Fibroblast of lung (primary cell): ENCODE measurements around the gene INO80E. TPM values are rescaled to one million over a fixed set of nuclear protein-coding genes. Genes with fewer than 3 reads are reported as not detected.
A peak's percentile ranks its signal among the peaks of the same experiment; 100 is the strongest.

ENCODE experiments used
- DNase-seq, 2 donors: peaks; one replicate each; pipeline versions ENCODE4 v3.0.0 to v3.0.0-alpha.2; 2010; ENCODE audit warnings: low read depth in 2 of 2
- H2AFZ ChIP-seq: 2 replicates; pipeline ENCODE4 v1.5.1; 2012; ENCODE audit warnings: low read length, control low read depth, inconsistent platforms
- H3K27ac ChIP-seq: 2 replicates; pipeline ENCODE4 v1.5.1; 2011; ENCODE audit warnings: low read length, control low read depth; ENCODE audit not compliant: insufficient read depth
- H3K27me3 ChIP-seq: 2 replicates; pipeline ENCODE4 v1.5.1; 2011; ENCODE audit warnings: mild to moderate bottlenecking, low read length; ENCODE audit not compliant: control insufficient read depth, insufficient read depth
- H3K36me3 ChIP-seq: 2 replicates; pipeline ENCODE4 v1.5.1; 2011; ENCODE audit warnings: low read length; ENCODE audit not compliant: control insufficient read depth, insufficient read depth
- H3K4me1 ChIP-seq: 2 replicates; pipeline ENCODE4 v1.5.1; 2011; ENCODE audit warnings: low read length; ENCODE audit not compliant: control insufficient read depth, insufficient read depth; ENCODE audit errors: extremely low read depth
- H3K4me2 ChIP-seq: 2 replicates; pipeline ENCODE4 v1.5.1; 2011; ENCODE audit warnings: low read length, control low read depth; ENCODE audit not compliant: insufficient read depth; ENCODE audit errors: extremely low read depth
- H3K4me3 ChIP-seq, 4 experiments: fragments of 200-600 bp in 1 of 4; sonication (generic) in 1 of 4; replicated peaks in 1 of 4; 2 replicates each; pipeline ENCODE4 v1.5.1; 2011 to 2016; ENCODE audit warnings: low read length in 4 of 4, low read depth in 3 of 4, mild to moderate bottlenecking in 3 of 4, control low read depth in 2 of 4, inconsistent platforms in 1 of 4, mixed read lengths in 1 of 4; ENCODE audit not compliant: insufficient read depth in 1 of 4; ENCODE audit errors: control extremely low read depth in 1 of 4
- H3K79me2 ChIP-seq: 2 replicates; pipeline ENCODE4 v1.5.1; 2012; ENCODE audit warnings: mild to moderate bottlenecking, low read length, inconsistent platforms; ENCODE audit not compliant: control insufficient read depth, insufficient read depth
- H3K9ac ChIP-seq: 2 replicates; pipeline ENCODE4 v1.5.1; 2011; ENCODE audit warnings: mild to moderate bottlenecking, low read length, control low read depth; ENCODE audit not compliant: insufficient read depth
- H3K9me3 ChIP-seq: 2 replicates; pipeline ENCODE4 v1.5.1; 2012; ENCODE audit warnings: low read depth, low read length; ENCODE audit not compliant: control insufficient read depth, insufficient read depth
- H4K20me1 ChIP-seq: 2 replicates; pipeline ENCODE4 v1.5.1; 2011; ENCODE audit warnings: low read length; ENCODE audit not compliant: control insufficient read depth, insufficient read depth; ENCODE audit errors: extremely low read depth
- EZH2 ChIP-seq: IDR thresholded peaks from 2 replicates; pipeline ENCODE4 v1.5.1; 2012; ENCODE audit warnings: low read length, control low read depth, mild to moderate bottlenecking; ENCODE audit errors: missing control alignments
- polyA plus RNA-seq, 2 donors: library from polyadenylated mRNA; depleted of rRNA in 1 of 2; stranded (reverse) in 1 of 2; unstranded in 1 of 2; fragments of >200 nt; gene quantifications; 2 replicates each; pipeline ENCODE4 v1.2.1, GENCODE V29; 2011 to 2012; ENCODE audit warnings: missing spikeins in 1 of 2
- total RNA-seq: library from RNA; depleted of rRNA; stranded (reverse); fragments of >200 nt; gene quantifications from 2 replicates; pipeline ENCODE4 v1.2.1, GENCODE V29; 2014
- TF ChIP-seq, protein P1 (sequence below), 2 donors: IDR thresholded peaks in 1 of 2; conservative IDR thresholded peaks in 1 of 2; 1 replicate in 1 of 2; 2 replicates in 1 of 2; pipeline ENCODE4 v1.5.1; 2011 to 2012; ENCODE audit warnings: low read length in 2 of 2, control low read depth in 1 of 2, inconsistent platforms in 1 of 2, low read depth in 1 of 2, mild to moderate bottlenecking in 1 of 2

Gene INO80E
- total and polyA plus RNA-seq, 2 donors (not counting 1 experiment from before 2014, with no cell fraction given) = 16.3 to 21.9 TPM

DNA sequence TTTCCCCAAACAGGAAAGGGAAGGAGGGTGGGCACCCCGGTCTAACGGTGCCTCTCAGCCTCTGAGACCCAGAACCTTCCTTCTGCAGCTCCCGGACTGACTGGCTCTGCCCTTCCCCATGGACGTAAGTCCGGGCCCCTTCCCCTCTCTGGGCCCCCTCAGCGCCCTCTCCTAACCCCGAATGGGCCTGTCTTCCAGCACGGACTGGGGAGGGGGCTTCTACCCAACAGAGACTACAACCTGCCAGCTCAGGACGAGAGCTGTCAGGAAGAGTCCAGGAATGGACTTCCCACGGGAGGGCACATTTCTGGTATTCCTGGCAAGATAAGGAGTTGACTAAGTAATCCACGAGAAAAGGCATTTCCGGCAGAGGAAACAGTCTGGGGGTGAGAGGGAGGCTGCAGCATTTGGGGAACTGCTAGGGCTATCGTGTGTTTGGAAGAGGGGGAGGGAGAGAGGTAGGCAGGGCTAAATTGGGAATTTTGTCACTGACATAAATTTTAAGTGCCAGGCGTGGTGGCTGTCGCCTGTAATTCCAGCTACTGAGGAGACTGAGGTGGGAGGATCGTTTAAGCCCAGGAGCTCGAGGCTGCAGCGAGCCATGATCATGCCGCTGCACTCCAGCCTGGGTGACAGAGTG lies 57.5 kb downstream of the INO80E start:
- peaks cover 3% of the 10 kb centered on the region for H3K79me2 ChIP-seq
- H3K4me1 ChIP-seq = peaks cover 5% of the 10 kb centered on the region
- peak in 1 of 2 donors; percentile 62 for DNase-seq
- peak overlapping the region; percentile 60 for H2AFZ ChIP-seq
- peaks cover 2% of the 10 kb centered on the region for H3K36me3 ChIP-seq
- H3K27ac ChIP-seq = peak overlapping the region; percentile 64
- peak overlapping the region; percentile 80 for H3K4me2 ChIP-seq
- H3K9me3 ChIP-seq = no peaks in the 10 kb centered on the region
- TF ChIP-seq, protein P1, sequence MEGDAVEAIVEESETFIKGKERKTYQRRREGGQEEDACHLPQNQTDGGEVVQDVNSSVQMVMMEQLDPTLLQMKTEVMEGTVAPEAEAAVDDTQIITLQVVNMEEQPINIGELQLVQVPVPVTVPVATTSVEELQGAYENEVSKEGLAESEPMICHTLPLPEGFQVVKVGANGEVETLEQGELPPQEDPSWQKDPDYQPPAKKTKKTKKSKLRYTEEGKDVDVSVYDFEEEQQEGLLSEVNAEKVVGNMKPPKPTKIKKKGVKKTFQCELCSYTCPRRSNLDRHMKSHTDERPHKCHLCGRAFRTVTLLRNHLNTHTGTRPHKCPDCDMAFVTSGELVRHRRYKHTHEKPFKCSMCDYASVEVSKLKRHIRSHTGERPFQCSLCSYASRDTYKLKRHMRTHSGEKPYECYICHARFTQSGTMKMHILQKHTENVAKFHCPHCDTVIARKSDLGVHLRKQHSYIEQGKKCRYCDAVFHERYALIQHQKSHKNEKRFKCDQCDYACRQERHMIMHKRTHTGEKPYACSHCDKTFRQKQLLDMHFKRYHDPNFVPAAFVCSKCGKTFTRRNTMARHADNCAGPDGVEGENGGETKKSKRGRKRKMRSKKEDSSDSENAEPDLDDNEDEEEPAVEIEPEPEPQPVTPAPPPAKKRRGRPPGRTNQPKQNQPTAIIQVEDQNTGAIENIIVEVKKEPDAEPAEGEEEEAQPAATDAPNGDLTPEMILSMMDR (conservative IDR thresholded peaks at IDR 0.05 in 1 of 2, IDR thresholded peaks at IDR 0.05 in 1 of 2; ENCODE audit: low read depth in 1 of 2, low read length in 2 of 2) = no peak
- no peak for TF ChIP-seq EZH2
- H3K27me3 ChIP-seq = no peaks in the 10 kb centered on the region
- no peaks in the 10 kb centered on the region for H4K20me1 ChIP-seq
- peak overlapping the region; percentile 71 for H3K9ac ChIP-seq
- H3K4me3 ChIP-seq = peak overlapping the region; percentile 53 to 88 (median 68)

DNA sequence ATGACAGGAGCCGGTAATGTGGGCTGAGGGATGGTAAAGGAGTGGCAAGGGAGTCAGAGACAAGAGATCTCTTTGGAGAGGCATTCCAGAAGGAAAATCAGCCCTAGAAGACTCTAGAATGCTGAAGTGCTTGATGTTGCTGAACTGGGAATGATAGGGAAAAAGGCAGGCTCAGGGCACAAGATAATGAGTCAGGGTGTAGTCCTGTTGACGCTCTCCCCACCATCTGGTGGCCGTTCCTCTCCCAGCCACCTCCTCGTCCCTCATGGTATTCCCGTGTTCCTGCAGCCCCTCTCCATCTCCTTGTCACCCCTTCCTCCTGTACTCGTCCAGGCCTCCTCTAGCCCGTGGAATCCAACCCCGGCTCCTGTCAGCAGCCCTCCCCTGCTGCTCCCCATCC lies 58.4 kb downstream of the INO80E start:
- Histone ChIP-seq H4K20me1 (no peaks in the 10 kb centered on the region), H3K4me2 (peak overlapping the region; percentile 25), H3K27ac (no peak overlapping the region), H3K9ac (no peak overlapping the region), H3K4me3 (no peak overlapping the region), H3K27me3 (no peaks in the 10 kb centered on the region), H3K36me3 (peaks cover 2% of the 10 kb centered on the region), H2AFZ (no peak overlapping the region), H3K9me3 (no peaks in the 10 kb centered on the region), H3K4me1 (peaks cover 5% of the 10 kb centered on the region), H3K79me2 (peaks cover 3% of the 10 kb centered on the region)
- TF ChIP-seq, protein P1 (conservative IDR thresholded peaks at IDR 0.05 in 1 of 2, IDR thresholded peaks at IDR 0.05 in 1 of 2; ENCODE audit: low read depth in 1 of 2, low read length in 2 of 2) = no peak
- no peak for TF ChIP-seq EZH2
- no peak for DNase-seq

- Histone ChIP-seq H4K20me1 (no peaks in the 10 kb centered on the region), H3K36me3 (peaks cover 2% of the 10 kb centered on the region), H3K27me3 (no peaks in the 10 kb centered on the region), H3K4me1 (peaks cover 5% of the 10 kb centered on the region), H2AFZ (no peak overlapping the region), H3K4me2 (no peak overlapping the region), H3K79me2 (peaks cover 3% of the 10 kb centered on the region), H3K9me3 (no peaks in the 10 kb centered on the region), H3K27ac (no peak overlapping the region), H3K9ac (no peak overlapping the region), H3K4me3 (no peak overlapping the region)
- TF ChIP-seq, protein P1 (conservative IDR thresholded peaks at IDR 0.05 in 1 of 2, IDR thresholded peaks at IDR 0.05 in 1 of 2; ENCODE audit: low read depth in 1 of 2, low read length in 2 of 2) = peak; percentile 25 to 58
- TF ChIP-seq EZH2 = no peak
- no peak for DNase-seq
Observed at GRCh38 chr16:30054959-30055553, 59.0 kb downstream of the INO80E start.

Other genes with a start within 250 kb of the INO80E start
- not detected in 2 replicates for gene ZG16, start 218.0 kb upstream of the INO80E start, total RNA-seq
- gene ZG16, start 218.0 kb upstream of the INO80E start, polyA plus RNA-seq = not detected in 2 replicates
- 4.4 and 17.7 TPM in 2 replicates for gene KIF22, start 205.5 kb upstream of the INO80E start, total RNA-seq
- 12.3 and 43.3 TPM in 2 replicates for gene KIF22, start 205.5 kb upstream of the INO80E start, polyA plus RNA-seq
- 131 and 136 TPM in 2 replicates for gene MAZ, start 189.7 kb upstream of the INO80E start, total RNA-seq
- gene MAZ, start 189.7 kb upstream of the INO80E start, polyA plus RNA-seq = 68.1 and 96.6 TPM in 2 replicates
- 2.1 TPM in 2 replicates for gene PRRT2, start 184.0 kb upstream of the INO80E start, total RNA-seq
- gene PRRT2, start 184.0 kb upstream of the INO80E start, polyA plus RNA-seq = 1.3 and 2.9 TPM in 2 replicates
- gene PAGR1, start 180.1 kb upstream of the INO80E start, total RNA-seq = 10.7 and 12.1 TPM in 2 replicates
- 10.0 and 16.2 TPM in 2 replicates for gene PAGR1, start 180.1 kb upstream of the INO80E start, polyA plus RNA-seq
- 336 and 518 TPM in 2 replicates for gene MVP, start 175.8 kb upstream of the INO80E start, total RNA-seq
- 208 and 214 TPM in 2 replicates for gene MVP, start 175.8 kb upstream of the INO80E start, polyA plus RNA-seq
- 89.1 and 99.6 TPM in 2 replicates for gene CDIPT, start 133.0 kb upstream of the INO80E start, total RNA-seq
- gene CDIPT, start 133.0 kb upstream of the INO80E start, polyA plus RNA-seq = 78.1 and 84.9 TPM in 2 replicates
- 1.8 and 2.6 TPM in 2 replicates for gene SEZ6L2, start 96.7 kb upstream of the INO80E start, total RNA-seq
- gene SEZ6L2, start 96.7 kb upstream of the INO80E start, polyA plus RNA-seq = 0.80 and 1.2 TPM in 2 replicates
- 5.4 and 5.9 TPM in 2 replicates for gene ASPHD1, start 95.8 kb upstream of the INO80E start, total RNA-seq
- gene ASPHD1, start 95.8 kb upstream of the INO80E start, polyA plus RNA-seq = 0.77 and 1.3 TPM in 2 replicates
- gene KCTD13, start 70.0 kb upstream of the INO80E start, total RNA-seq = 4.6 and 6.3 TPM in 2 replicates
- gene KCTD13, start 70.0 kb upstream of the INO80E start, polyA plus RNA-seq = 5.7 and 5.9 TPM in 2 replicates
- 80.6 and 100 TPM in 2 replicates for gene TMEM219, start 34.2 kb upstream of the INO80E start, total RNA-seq
- gene TMEM219, start 34.2 kb upstream of the INO80E start, polyA plus RNA-seq = 79.4 and 86.3 TPM in 2 replicates
- 36.5 and 41.3 TPM in 2 replicates for gene TAOK2, start 22.4 kb upstream of the INO80E start, total RNA-seq
- 12.3 and 14.3 TPM in 2 replicates for gene TAOK2, start 22.4 kb upstream of the INO80E start, polyA plus RNA-seq
- 5.6 and 7.9 TPM in 2 replicates for gene HIRIP3, start 624 bp upstream of the INO80E start, total RNA-seq
- 3.0 and 7.2 TPM in 2 replicates for gene HIRIP3, start 624 bp upstream of the INO80E start, polyA plus RNA-seq
- 0.26 and 0.33 TPM in 2 replicates for gene DOC2A, start 14.8 kb downstream of the INO80E start, total RNA-seq
- 0.03 TPM in 1 of 2 replicates, not detected in the other for gene DOC2A, start 14.8 kb downstream of the INO80E start, polyA plus RNA-seq
- gene C16orf92, start 27.0 kb downstream of the INO80E start, total RNA-seq = not detected in 2 replicates
- gene C16orf92, start 27.0 kb downstream of the INO80E start, polyA plus RNA-seq = not detected in 2 replicates
- gene TLCD3B, start 35.0 kb downstream of the INO80E start, total RNA-seq = not detected in 2 replicates
- gene TLCD3B, start 35.0 kb downstream of the INO80E start, polyA plus RNA-seq = 0.11 TPM in 1 of 2 replicates, not detected in the other
- 461 and 474 TPM in 2 replicates for gene ALDOA, start 69.5 kb downstream of the INO80E start, total RNA-seq
- gene ALDOA, start 69.5 kb downstream of the INO80E start, polyA plus RNA-seq = 1,015 and 1,066 TPM in 2 replicates
- gene PPP4C, start 79.8 kb downstream of the INO80E start, total RNA-seq = 134 and 147 TPM in 2 replicates
- 116 and 161 TPM in 2 replicates for gene PPP4C, start 79.8 kb downstream of the INO80E start, polyA plus RNA-seq
- gene TBX6, start 95.7 kb downstream of the INO80E start, total RNA-seq = 0.26 and 0.33 TPM in 2 replicates
- gene TBX6, start 95.7 kb downstream of the INO80E start, polyA plus RNA-seq = not detected in 2 replicates
- 16.0 and 19.5 TPM in 2 replicates for gene YPEL3, start 100.0 kb downstream of the INO80E start, total RNA-seq
- gene YPEL3, start 100.0 kb downstream of the INO80E start, polyA plus RNA-seq = 11.9 and 21.4 TPM in 2 replicates
- gene GDPD3, start 117.3 kb downstream of the INO80E start, total RNA-seq = 1.0 and 1.2 TPM in 2 replicates
- gene GDPD3, start 117.3 kb downstream of the INO80E start, polyA plus RNA-seq = 1.2 and 1.3 TPM in 2 replicates
- gene MAPK3, start 127.0 kb downstream of the INO80E start, total RNA-seq = 32.1 and 48.7 TPM in 2 replicates
- gene MAPK3, start 127.0 kb downstream of the INO80E start, polyA plus RNA-seq = 167 and 264 TPM in 2 replicates
- gene CORO1A, start 187.4 kb downstream of the INO80E start, total RNA-seq = 0.17 and 0.26 TPM in 2 replicates
- 0.85 and 2.6 TPM in 2 replicates for gene CORO1A, start 187.4 kb downstream of the INO80E start, polyA plus RNA-seq
- 12.6 and 18.0 TPM in 2 replicates for gene BOLA2B, start 197.4 kb downstream of the INO80E start, total RNA-seq
- 47.4 and 79.2 TPM in 2 replicates for gene BOLA2B, start 197.4 kb downstream of the INO80E start, polyA plus RNA-seq
- gene SLX1A, start 197.6 kb downstream of the INO80E start, total RNA-seq = 18.2 and 19.2 TPM in 2 replicates
- 3.9 and 11.5 TPM in 2 replicates for gene SLX1A, start 197.6 kb downstream of the INO80E start, polyA plus RNA-seq
- 2.1 and 2.8 TPM in 2 replicates for gene SULT1A3, start 203.0 kb downstream of the INO80E start, total RNA-seq
- gene SULT1A3, start 203.0 kb downstream of the INO80E start, polyA plus RNA-seq = 3.1 and 4.1 TPM in 2 replicates